ENCODE results near the gene TBC1D32.

DNA sequence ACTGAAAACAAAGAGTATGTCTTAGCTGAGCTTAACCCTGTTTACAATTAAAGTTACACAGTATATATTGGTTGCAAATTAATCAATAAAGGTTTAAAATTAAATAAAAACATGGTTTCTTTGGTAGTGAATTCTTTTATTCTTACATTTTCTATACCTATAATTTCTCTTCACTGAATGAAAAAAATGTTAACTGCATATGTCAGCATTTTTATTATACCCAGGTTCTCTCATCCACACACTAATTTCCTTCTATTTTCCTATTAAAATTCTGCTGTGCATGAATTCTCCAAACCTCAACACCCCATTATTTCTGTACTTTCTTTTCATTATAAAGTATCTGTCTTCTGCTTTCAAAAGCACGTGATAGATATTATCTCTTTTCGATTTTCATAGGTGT lies 91.9 kb downstream of the TBC1D32 start:
- no peak for TF ChIP-seq EZH2 (IDR thresholded peaks at IDR 0.05; ENCODE audit: insufficient read depth, poor library complexity, severe bottlenecking)
- TF ChIP-seq EZH2phosphoT487 (IDR thresholded peaks at IDR 0.05; ENCODE audit: insufficient read depth, low read depth): no peak

All from GM23248 (cell line).